ENCODE measurements around the gene SPDYE4.
A peak's percentile ranks its signal among the peaks of the same experiment; 100 is the strongest.

The SPDYE4 gene

GRCh38 chr17:8747742-8748141 lies 10.6 kb downstream of the SPDYE4 start:
- H3K79me2 ChIP-seq (ENCODE audit: insufficient read depth, low read length): no peaks in the 10 kb centered on the region
- no peaks in the 10 kb centered on the region for H3F3A ChIP-seq (ENCODE audit: low read depth)
- no peaks in the 10 kb centered on the region for H4K20me1 ChIP-seq (ENCODE audit: insufficient read depth, low read length, poor library complexity, severe bottlenecking)

DNA sequence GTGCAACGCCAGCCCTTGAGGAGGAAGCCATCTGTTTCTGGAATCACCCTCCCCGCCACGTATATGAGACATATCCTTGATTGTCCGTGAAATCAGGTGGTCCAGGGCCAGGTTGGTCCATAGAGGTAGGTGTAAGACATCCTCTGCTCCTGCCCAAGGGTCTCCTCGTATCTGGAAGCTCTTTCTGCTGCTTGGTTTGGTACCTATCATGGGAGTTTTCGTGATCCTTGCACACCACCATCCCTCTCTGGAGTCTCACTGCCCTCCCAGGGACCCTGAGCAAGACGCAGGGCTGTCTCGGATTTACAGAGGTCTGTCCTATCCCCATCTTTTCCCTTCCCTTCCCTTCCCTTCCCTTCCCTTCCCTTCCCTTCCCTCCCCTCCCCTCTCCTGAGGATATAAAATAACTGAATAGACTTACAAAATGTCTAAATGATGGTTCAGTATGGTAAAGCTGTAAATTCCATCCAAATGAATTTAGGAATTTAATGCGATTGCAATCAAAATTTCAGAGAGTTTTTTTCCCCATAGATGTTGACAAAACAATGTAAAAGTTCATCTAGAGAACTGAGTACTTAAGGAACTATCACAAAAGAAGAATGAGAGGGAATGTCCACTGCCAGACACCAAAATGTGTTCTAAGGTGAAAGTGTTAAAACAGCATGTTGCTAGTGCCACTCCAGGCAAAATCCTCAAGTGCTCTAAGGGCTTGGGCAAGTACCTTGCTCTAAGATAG lies 11.7 kb downstream of the SPDYE4 start:
- Histone ChIP-seq H3K4me3 (ENCODE audit: low read length, poor library complexity, severe bottlenecking) (peak overlapping the region; percentile 70), H3K9me2 (replicated peaks; ENCODE audit: low read depth, low read length) (no peaks in the 10 kb centered on the region), H4K20me1 (ENCODE audit: insufficient read depth, low read length, poor library complexity, severe bottlenecking) (no peaks in the 10 kb centered on the region), H3K4me1 (ENCODE audit: insufficient read depth, low read length, poor library complexity, severe bottlenecking) (peaks cover 8% of the 10 kb centered on the region), H2AFZ (ENCODE audit: low read length) (peak overlapping the region; percentile 96), H3K79me2 (ENCODE audit: insufficient read depth, low read length) (no peaks in the 10 kb centered on the region), H3K27me3 (ENCODE audit: insufficient read depth, low read length, poor library complexity, severe bottlenecking) (no peaks in the 10 kb centered on the region), H3K9me3 (ENCODE audit: insufficient read depth, low read depth, low read length) (no peaks in the 10 kb centered on the region), H3F3A (ENCODE audit: low read depth) (no peaks in the 10 kb centered on the region), H3K9ac (ENCODE audit: low read depth, low read length, poor library complexity, severe bottlenecking) (peak overlapping the region; percentile 13), H3K36me3 (ENCODE audit: insufficient read depth, low read length) (no peaks in the 10 kb centered on the region), H3K4me2 (ENCODE audit: low read depth, low read length, poor library complexity, severe bottlenecking) (peak overlapping the region; percentile 91)
- TF ChIP-seq CTCF (conservative IDR thresholded peaks at IDR 0.05; ENCODE audit: low read length) (no peak), EZH2phosphoT487 (IDR thresholded peaks at IDR 0.05; ENCODE audit: borderline replicate concordance) (no peak)

More at GRCh38 chr17:8747742-8748141, 10.6 kb downstream of the SPDYE4 start:
- no peaks in the 10 kb centered on the region for H3K36me3 ChIP-seq (ENCODE audit: insufficient read depth, low read length)
- no peaks in the 10 kb centered on the region for H3K9me2 ChIP-seq (replicated peaks; ENCODE audit: low read depth, low read length)
- no peak overlapping the region for H2AFZ ChIP-seq (ENCODE audit: low read length)
- no peak overlapping the region for H3K4me3 ChIP-seq (ENCODE audit: low read length, poor library complexity, severe bottlenecking)
- H3K9me3 ChIP-seq (ENCODE audit: insufficient read depth, low read depth, low read length): no peaks in the 10 kb centered on the region
- H3K4me2 ChIP-seq (ENCODE audit: low read depth, low read length, poor library complexity, severe bottlenecking): no peak overlapping the region
- H3K4me1 ChIP-seq (ENCODE audit: insufficient read depth, low read length, poor library complexity, severe bottlenecking): peaks cover 8% of the 10 kb centered on the region
- TF ChIP-seq CTCF (conservative IDR thresholded peaks at IDR 0.05; ENCODE audit: low read length) (no peak), EZH2phosphoT487 (IDR thresholded peaks at IDR 0.05; ENCODE audit: borderline replicate concordance) (no peak)
- H3K9ac ChIP-seq (ENCODE audit: low read depth, low read length, poor library complexity, severe bottlenecking): no peak overlapping the region
- no peaks in the 10 kb centered on the region for H3K27me3 ChIP-seq (ENCODE audit: insufficient read depth, low read length, poor library complexity, severe bottlenecking)

- TF ChIP-seq EZH2phosphoT487 (IDR thresholded peaks at IDR 0.05; ENCODE audit: borderline replicate concordance) (no peak), CTCF (conservative IDR thresholded peaks at IDR 0.05; ENCODE audit: low read length) (peak; percentile 71)
- H4K20me1 ChIP-seq (ENCODE audit: insufficient read depth, low read length, poor library complexity, severe bottlenecking): no peaks in the 10 kb centered on the region
- H3K4me3 ChIP-seq (ENCODE audit: low read length, poor library complexity, severe bottlenecking): peak overlapping the region; percentile 70
- H3K9ac ChIP-seq (ENCODE audit: low read depth, low read length, poor library complexity, severe bottlenecking): peak overlapping the region; percentile 13
- H3K27me3 ChIP-seq (ENCODE audit: insufficient read depth, low read length, poor library complexity, severe bottlenecking): no peaks in the 10 kb centered on the region
- H3K9me3 ChIP-seq (ENCODE audit: insufficient read depth, low read depth, low read length): no peaks in the 10 kb centered on the region
- peak overlapping the region; percentile 91 for H3K4me2 ChIP-seq (ENCODE audit: low read depth, low read length, poor library complexity, severe bottlenecking)
- H3F3A ChIP-seq (ENCODE audit: low read depth): no peaks in the 10 kb centered on the region
- H2AFZ ChIP-seq (ENCODE audit: low read length): peak overlapping the region; percentile 96
- H3K9me2 ChIP-seq (replicated peaks; ENCODE audit: low read depth, low read length): no peaks in the 10 kb centered on the region
- H3K79me2 ChIP-seq (ENCODE audit: insufficient read depth, low read length): no peaks in the 10 kb centered on the region
- peaks cover 8% of the 10 kb centered on the region for H3K4me1 ChIP-seq (ENCODE audit: insufficient read depth, low read length, poor library complexity, severe bottlenecking)
- no peaks in the 10 kb centered on the region for H3K36me3 ChIP-seq (ENCODE audit: insufficient read depth, low read length)
Observed at GRCh38 chr17:8745586-8746500, 12.5 kb downstream of the SPDYE4 start.
